ENCODE measurements around the gene NDRG4.

Gene NDRG4, protein sequence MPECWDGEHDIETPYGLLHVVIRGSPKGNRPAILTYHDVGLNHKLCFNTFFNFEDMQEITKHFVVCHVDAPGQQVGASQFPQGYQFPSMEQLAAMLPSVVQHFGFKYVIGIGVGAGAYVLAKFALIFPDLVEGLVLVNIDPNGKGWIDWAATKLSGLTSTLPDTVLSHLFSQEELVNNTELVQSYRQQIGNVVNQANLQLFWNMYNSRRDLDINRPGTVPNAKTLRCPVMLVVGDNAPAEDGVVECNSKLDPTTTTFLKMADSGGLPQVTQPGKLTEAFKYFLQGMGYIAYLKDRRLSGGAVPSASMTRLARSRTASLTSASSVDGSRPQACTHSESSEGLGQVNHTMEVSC

DNA sequence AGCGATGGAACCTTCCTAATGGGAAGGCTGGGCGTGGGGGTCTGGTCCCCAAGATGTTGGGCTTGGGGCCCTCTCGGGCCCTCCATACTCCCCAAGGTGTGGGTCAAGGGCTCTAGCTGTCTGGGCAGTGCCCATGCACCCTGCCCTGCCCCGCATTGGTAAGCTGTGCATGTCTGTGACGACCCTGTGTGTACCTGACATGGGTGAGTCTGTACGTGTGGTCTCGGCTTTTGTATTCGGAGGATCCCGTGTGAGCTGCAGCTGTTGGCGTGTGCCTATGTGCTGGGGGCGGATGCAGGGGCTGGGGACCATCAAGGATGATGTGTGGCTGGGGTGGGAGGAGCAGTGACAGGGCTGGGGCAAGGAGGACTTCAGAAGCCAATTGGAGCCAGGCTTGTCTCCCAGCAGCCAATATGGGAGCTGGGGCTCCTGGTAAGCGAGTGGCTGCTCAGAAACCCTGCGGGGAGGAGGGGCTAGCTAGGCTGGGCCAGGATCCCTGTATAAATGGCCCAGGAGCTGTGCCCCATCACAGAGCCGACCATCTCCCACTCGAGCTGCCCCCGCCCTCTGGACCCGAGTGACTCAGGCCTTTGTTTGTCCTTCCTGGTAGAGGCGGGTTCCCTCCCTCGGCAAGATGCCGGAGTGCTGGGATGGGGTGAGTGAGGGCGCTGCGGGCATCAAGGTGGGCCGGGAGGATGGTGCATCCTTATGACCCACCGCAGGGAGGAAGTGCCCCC lies at the start of gene NDRG4:
Gene NDRG4, plus strand, starts transcription at position 529 of the 737 bp plus-strand sequence. Its CDS starts 106 bp downstream, at position 635.
- DNase-seq (ENCODE audit: low read depth), result peak; percentile 50

DNA sequence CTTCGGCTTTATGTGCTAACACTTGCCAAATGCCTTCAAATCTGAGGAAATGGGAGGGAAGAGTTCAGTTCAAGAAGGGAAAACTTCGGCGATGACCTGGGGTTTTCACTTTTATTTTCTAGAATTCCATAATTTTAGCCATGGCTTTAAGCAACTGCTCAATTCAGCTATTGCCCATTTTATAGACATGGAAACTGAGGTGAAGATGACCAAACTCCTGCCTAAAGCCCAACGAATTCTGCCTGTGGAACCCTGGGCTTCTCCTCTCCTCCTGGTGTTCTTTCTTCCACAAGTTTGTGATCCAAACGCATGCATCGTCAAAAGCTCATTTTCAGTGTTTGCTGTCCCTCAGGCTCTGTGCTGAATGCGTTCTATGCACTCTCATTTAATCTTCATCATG lies 49.4 kb upstream of the NDRG4 start:
- DNase-seq (ENCODE audit: low read depth), result no peak

DNA sequence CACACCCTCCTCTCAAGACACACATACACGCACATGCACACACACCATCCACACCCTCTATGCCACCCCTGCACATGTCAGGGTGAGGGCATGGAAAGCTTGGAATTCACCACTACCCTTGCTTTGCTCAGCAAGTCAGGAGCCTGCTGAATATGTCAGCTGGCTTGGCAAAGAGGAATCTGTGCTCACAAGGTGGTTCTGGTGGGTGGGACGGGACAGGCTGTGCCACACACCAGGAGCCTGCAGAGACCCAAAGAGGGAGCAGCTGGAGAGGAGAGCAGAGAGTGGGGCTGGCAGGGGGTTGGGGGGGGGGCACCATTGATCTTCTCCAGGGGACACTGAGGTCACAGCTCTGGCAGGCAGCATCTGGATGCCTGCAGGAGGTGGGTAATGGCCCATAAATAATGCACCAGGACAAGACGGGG lies 48.7 kb upstream of the NDRG4 start:
- DNase-seq (ENCODE audit: low read depth), result no peak

DNA sequence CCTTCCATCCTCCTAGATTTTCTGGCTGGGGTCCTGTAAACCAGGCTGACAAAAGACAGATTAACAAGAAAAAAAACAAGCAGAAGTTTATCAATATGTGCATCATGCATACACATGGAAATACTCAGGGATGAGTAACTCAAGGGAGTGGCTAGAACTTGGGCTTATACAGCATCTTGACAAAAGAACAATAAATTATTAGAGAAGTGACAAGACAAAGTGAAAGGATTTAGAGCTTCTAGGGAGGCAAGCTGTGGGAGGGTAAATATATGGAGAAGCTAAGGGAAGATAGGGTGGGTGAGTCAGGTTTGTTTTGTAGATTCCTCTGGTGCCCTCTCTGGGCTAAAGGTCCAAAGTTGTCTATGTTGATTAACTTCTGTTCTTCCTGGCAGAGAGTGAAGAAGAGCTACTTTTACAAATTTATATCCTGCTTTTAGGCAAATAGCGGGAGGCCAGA lies 48.0 kb upstream of the NDRG4 start:
- peak; percentile 9 for DNase-seq (ENCODE audit: low read depth)

DNA sequence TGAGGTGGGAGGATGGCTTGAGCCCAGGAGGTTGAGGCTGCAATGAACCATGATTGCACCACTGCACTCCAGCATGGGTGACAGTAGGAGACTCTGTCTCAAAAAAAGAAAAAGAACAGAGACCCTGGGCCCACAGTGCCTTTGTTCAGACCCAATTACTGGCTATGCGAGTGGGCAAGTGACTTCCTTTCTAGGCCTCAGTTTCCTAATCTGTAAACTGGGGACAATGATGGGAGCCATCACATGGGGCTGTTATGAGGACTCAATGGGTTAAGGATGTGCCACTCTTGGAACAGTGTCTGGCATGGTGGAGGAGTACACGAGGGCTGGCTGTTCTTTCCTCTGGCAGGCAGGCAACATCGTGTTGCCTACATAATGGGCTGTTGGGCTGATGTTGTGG lies 47.3 kb upstream of the NDRG4 start:
- DNase-seq (ENCODE audit: low read depth), result no peak

DNA sequence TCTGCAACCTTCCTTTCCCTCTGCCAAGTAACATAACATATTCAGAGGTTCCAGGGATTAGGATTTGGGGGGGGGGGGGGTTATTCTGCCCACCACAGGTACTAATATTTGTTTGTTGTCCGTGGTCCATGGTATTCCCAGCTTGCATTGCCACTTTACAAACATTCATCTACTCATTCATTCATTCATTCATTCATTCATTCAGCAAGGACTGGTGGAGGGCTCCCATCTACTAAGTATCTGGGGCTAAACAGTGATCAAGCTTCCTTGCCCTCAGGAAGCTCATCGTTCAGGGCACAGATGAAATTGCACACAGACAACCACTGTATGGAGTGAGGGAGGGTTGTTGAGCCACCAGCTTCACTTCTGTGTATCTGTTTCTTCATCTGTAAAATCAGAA lies 45.8 kb upstream of the NDRG4 start:
- DNase-seq (ENCODE audit: low read depth), result no peak

DNA sequence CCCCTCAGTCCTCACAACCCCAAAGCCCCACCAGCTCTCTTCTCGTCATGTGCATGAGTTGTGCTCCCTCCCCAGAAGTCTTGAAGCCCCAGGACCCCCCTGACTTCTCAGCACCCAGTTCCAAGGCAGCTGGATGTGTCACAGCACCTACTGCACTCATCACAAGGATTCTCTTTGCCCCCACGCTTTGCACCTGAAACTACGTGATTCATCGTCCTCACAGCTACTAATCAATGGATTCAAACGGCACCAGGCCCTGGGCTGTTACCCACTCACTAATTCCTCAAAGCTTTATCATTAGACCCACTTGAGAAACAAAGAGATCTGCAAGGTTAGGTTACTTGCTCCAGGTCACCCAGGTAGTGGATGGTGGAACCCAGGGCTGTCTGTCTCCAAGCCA lies 45.1 kb upstream of the NDRG4 start:
- DNase-seq (ENCODE audit: low read depth), result no peak

DNA sequence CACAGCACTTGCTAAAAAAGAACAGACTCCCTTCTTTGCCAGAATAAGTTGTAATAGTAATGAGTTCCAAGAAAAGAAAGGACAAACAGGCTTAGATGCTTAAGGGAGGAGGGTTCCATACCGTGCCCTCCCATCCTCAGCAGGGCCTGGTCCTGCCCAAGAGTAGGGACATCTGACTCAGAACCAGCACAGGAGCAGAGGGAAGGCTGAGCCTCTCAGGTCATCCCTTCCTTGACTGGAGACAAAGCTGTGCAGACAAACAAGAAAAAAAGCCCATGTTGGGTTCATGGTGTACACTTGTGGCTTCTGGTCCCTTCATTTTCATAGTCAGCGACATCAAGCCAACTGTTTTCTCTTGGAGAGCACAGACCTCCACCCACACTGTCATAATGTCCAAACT lies 44.2 kb upstream of the NDRG4 start:
- no peak for DNase-seq (ENCODE audit: low read depth)

DNA sequence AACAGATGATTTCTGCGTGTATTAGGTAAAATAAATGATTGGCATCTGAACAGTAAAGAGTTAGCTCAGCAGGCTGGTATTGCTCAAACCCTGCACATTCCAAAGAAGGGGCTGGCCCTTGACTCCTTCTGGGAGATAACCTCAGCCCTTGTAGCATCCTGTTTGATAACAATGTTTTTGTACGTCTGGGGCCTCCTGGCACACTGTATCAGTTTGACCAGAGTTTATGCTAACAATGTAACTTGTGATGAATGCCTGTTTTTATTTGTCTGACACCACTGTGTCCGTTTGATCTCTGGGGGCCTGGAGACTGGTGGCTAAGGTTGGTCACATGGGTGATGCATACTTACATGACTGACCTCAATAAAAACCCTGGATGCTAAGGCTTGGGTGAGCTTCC lies 43.8 kb upstream of the NDRG4 start:
- no peak for DNase-seq (ENCODE audit: low read depth)

DNA sequence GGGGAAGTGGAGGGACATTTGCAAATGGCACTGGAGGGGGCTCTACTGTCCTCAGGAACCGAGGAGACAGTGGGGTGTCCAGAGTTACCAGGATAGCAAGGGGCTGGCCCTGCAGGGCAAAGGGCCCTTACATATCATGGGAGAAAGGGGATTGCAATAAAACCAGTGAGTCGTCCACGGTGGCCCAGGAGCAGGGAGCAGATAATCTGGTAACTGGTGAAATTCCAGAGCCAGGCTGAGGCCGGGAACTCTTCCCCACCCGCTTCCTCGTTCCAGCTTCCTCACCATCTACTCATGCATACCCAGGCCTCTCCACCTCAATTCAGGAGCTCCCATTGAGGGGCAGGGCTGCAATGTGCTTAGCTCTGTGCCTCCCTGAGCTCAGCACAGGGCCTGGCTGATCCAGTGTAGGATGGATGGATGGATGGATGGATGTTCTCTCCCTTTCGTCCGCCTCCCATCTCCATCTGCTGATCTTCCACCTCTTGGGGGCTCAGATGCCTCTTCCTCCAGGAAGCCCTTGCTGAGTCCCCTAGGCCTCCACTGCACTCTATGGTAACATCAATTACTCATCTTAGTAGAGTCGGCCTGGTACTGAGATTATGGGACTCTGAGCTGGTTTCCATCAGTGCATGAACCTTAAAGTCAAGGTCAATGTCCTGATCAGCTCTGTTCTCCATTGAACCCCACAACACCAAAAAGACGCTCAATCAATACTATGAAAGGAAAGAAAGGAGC lies 41.2 kb upstream of the NDRG4 start:
- no peak for DNase-seq (ENCODE audit: low read depth)

DNA sequence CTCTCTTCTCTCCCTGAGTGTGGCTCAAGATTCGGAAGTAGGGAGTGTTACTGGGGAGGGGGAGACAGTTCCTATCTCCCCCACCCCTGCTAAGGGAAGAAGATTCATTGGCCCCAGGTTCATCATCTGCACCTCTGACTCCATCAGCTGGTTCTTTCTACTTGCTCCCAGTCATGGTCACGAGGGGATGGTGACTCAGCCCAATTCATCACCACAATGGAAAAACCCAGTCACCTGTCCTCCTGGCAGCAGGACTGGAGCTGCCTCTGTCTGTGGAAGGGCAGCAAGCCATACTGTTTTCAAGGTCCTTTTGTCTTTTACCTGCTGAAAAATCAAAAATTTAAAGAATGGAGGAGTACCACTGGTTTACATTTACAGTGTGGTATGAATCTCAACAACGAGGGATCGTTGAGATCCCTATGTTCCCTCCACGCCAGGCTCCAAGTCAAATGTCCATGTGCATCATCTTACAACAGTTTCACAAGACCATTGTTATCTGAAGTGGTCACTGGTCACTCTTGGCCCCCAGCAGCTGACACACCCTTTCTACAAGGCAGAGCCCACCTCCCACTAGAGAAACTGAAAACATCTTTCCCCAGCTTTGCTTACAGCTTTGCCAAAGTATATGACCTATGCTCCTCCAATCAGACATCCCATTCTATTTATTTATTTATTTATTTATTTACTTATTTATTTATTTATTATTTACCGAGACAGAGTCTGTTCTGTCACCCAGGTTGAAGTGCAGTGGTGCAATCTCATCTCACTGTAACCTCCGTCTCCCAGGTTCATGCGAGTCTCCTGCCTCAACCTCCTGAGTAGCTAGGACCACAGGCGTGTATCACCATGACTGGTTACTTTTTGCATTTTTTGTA lies 40.4 kb upstream of the NDRG4 start:
- DNase-seq (ENCODE audit: low read depth), result no peak

DNA sequence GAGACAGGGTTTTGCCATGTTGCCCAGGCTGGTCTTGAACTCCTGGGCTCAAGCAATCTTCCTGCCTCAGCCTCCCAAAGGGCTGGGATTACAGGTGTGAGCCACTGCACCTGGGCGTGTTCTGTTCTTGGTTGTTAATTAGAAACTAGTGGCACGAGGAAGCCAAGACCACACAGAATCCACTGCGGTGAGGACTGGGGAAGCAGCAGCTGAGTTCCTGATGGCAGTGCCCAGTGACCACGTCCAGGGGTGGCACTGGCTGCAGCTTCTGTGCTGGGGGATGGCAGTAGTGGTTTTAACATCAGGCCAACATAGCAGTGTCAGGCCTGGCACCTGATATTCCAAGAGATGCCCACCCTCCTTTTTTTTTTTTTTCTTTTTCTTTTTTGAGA lies 39.7 kb upstream of the NDRG4 start:
- DNase-seq (ENCODE audit: low read depth), result no peak

DNA sequence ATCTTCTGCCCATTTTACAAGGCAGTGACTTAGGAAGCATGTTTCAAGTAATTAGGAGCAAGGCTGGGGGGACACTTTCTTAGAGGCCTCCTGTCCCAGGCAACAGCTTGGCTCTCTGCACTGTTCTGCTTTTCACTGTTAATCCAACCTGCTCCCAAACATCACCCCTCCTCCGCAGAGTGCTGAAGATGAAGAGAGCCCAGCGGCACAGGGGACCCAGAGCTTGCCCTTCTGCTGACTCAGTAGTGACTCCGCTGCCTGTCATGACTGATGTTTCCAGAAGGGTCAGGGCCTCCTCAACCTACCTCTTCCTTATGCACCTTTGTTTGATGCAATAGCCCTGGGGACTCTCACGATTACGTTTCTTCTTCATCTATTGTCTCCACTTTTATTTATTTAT lies 38.9 kb upstream of the NDRG4 start:
- DNase-seq (ENCODE audit: low read depth), result no peak

DNA sequence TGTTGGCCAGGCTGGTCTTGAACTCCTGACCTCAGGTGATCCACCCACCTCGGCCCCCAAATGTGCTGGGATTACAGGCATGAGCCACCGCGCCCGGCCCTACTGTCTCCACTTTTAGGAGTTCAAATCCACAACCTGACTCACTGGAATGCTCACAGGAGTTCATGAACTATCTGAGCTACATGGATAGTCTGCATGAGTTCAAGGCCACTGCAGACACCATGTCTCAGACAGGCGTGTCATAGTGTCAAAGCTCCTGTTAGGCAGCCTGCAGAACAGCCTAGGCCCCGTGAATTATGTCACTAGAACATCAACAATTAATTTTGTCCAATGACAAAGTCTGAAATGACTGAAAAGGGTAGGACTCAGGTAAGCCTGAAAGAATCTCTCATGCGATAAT lies 38.3 kb upstream of the NDRG4 start:
- DNase-seq (ENCODE audit: low read depth), result no peak

DNA sequence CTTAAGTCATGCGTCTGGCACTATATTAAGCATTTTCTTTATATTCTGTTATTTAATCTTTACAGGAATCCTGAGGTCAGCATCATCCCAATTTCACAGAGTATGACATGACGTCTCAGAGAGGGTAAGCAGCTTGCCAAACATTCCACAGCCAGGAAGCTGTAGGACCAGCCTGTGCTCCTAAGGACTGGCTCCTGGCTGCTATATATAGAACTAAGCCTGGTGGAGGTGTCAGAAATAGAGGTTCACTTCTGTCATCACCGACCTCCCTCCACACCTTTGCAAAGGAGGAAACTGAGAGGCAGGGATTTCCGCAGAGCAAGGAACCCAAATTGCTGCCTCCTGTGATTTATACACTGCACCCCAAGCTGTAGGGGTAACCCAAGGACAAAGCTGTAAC lies 37.9 kb upstream of the NDRG4 start:
- no peak for DNase-seq (ENCODE audit: low read depth)

DNA sequence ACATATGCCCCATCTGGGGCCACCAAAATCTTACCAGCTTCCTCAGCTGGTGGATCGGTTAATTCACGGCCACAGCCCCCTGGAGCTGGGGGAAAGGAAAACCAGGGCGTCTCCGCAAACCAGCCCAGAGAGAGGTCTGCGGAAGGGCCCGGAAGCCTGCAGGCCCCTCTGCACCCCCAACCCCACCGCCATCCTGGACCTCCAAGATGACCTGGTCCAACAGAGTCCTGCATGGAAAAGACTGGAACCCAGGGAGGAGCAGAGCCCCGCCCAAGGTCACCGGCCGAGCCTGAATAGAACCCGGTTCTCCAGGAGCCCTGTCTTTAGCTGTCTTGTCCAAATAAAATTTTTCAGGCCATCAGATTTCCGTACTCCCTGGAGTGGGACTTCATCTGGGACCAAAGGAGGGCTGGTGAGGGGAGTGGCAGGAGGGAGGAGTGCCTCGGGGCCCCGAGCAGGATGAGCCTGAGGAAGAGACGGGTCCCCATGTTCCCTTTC lies 37.4 kb upstream of the NDRG4 start:
- no peak for DNase-seq (ENCODE audit: low read depth)

DNA sequence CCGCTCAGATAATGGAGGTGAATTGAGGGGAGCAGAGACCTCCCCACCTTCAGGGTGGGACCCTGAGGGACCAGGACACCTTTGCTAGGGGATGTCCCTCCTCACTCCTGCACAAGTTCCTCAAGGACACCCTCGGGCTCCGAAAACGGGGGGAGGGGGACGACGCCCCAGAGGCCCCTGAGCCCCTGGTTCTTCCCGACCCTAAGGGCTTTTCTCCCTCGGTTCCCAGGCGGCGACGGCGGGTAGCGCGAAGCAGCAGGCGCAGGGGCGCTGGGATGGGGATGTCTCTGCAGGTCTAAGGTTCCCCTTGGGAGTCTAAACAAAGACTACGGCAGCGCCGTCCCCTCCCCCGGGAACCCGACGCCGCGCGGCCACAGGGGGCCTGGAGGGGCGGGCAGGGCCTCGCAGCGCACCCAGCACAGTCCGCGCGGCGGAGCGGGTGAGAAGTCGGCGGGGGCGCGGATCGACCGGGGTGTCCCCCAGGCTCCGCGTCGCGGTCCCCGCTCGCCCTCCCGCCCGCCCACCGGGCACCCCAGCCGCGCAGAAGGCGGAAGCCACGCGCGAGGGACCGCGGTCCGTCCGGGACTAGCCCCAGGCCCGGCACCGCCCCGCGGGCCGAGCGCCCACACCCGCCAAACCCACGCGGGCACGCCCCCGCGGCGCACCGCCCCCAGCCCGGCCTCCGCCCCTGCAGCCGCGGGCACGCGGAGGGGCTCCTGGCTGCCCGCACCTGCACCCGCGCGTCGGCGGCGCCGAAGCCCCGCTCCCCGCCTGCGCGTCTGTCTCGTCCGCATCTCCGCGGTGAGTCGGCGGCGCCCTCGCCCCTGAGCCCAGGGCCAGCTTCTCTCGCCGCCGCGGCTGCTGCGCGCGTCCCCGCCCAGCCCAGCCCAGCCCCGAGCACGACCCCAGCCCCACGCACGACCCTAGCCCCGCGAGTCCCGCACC lies 36.7 kb upstream of the NDRG4 start:
- no peak for DNase-seq (ENCODE audit: low read depth)

DNA sequence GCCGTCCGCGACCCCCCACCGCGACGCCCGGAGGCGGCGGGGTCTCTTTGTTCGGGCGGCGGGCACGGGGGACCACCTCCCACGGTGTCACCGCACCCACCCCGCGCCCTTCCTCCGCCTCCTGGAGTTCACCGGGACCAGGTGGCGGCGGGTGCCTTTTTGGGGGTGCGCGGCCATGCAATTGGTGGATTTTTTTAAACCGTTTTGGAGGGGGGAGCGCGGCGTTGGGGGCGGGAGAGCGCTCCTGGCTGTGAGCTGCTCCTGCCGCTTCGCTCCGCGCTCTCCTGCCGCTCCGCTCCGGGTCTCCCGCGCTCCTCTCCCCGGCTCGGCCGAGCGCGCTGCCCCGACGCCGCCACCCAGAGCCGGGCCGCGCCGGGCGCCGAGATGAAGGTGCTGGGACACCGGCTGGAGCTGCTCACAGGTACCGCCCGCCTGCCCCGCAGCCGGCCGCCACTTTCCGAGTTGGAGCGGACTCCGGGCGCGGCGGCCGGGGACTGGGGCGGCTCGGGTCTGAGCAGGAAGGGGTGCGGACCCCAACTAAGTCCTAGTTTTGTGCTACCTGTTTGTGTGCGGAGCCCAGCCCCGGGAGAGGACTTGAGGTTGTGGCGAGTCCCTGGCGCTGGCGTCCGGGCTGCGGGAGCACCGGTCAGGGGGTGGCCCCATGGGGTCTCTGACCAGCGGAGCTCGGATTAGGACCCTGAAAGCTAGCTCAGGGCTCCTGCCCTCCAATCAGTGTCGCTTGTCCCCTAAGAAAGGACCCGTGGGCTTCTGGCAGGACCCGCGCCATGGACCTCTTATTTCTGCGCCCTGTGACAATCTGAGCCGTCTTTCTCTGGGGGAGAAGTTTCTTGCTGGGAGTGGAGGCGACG lies 35.7 kb upstream of the NDRG4 start:
- no peak for DNase-seq (ENCODE audit: low read depth)

DNA sequence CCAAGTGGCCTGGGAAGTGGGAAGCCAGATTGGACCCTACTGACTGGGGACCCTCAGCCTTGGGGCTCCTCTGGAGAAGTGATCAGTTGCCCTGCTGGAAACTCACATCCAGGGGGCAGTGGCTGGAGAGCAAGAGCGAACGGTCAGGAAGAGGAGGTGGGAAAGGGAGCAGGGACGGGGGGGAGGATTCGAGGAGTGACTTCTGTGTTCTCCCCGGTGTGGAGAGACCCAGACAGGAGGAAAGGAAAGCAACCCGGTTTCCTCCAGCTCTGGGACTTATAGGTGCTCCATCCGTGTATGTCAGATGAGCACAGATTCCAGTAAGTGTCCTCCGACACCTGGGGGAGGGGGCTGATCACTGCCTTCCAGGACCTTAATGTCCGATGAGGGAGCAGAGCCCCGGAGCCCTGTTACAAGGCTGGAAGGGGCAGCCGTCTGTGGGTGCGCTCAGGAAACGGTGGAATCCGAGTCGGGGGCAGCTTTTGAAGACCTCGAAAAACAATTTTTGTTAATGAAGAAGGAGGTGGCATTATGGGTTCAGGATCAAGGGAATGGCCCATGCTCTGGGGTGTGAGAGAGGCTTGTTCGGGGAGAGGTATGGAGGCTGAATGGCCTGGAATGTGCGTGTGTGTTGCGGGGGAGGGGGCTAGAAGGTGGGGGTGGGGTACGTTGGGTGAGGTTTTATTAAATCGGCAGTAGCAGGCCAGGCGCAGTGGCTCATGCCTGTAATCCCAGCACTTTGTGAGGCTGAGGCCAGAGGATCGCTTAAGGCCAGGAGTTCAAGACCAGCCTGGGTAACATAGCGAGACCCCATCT lies 34.8 kb upstream of the NDRG4 start:
- no peak for DNase-seq (ENCODE audit: low read depth)
